BLaER1 treated with 17β-estradiol and CSF1 and Interleukin-3, amounts not matched to agents 10 nM and 100 nM (cell line): ENCODE results near the gene ABCB11.

Source experiments
- H3K27ac ChIP-seq, 11 experiments: shearing (Covaris generic); formaldehyde crosslinking; 2 replicates each; pipeline ENCODE4 v1.8.1; 2022
- H3K27me3 ChIP-seq, 11 experiments: shearing (Covaris generic); formaldehyde crosslinking; 2 replicates each; pipeline ENCODE4 v1.8.1; 2022
- H3K36me3 ChIP-seq, 11 experiments: shearing (Covaris generic); formaldehyde crosslinking; 2 replicates each; pipeline ENCODE4 v1.8.1; 2022
- H3K4me1 ChIP-seq, 10 experiments: shearing (Covaris generic); formaldehyde crosslinking; 2 replicates each; pipeline ENCODE4 v1.8.1; 2022
- H3K4me2 ChIP-seq, 11 experiments: shearing (Covaris generic); formaldehyde crosslinking; 2 replicates each; pipeline ENCODE4 v1.8.1; 2022
- H3K4me3 ChIP-seq, 10 experiments: shearing (Covaris generic); formaldehyde crosslinking; 2 replicates each; pipeline ENCODE4 v1.8.1; 2022
- H3K9ac ChIP-seq, 11 experiments: shearing (Covaris generic); formaldehyde crosslinking; 2 replicates each; pipeline ENCODE4 v1.8.1; 2022
- H3K9me3 ChIP-seq, 11 experiments: shearing (Covaris generic); formaldehyde crosslinking; replicated peaks in 1 of 11; 2 replicates each; pipeline ENCODE4 v1.8.1; 2022
- H4K20me1 ChIP-seq, 11 experiments: shearing (Covaris generic); formaldehyde crosslinking; 2 replicates each; pipeline ENCODE4 v1.8.1; 2022
- Cebpa-rat ChIP-seq, 11 experiments: shearing (Covaris generic); IDR thresholded peaks; 2 replicates each; pipeline ENCODE4 v1.8.1; 2022

The ABCB11 gene

DNA sequence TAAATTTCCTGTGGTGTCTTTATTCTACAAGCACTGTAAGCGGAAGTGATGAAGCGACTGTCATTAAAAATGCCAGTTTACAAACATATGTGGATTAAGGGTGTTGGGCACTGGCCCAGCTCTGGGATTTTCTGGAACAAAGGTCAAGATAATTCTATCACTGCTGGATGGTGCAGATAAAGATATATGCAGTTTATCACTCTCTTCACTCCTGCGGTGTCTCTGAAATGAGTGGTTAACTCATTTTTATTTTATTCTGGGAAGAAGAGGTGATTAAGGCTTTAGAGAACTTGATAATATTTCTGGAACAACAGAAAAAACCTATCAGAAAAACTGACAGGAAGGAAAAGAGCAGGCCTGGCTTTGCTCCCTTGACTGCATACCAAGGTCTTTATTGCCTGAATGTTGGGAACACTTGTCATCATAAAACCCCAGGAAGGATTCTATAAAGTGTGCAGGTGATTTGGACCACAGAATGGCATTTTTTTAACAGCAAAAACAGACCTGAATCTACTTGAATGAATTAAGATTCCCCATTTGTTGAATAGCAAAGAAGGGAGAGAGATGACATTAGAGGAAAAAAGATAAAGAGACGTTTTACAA, 32.4 kb downstream of the ABCB11 start:
- no peak overlapping the region for H3K9ac ChIP-seq
- H3K36me3 ChIP-seq = no peaks in the 10 kb centered on the region
- peaks cover 0 to 9% (median 0%) of the 10 kb centered on the region in 11 experiments; a peak in 7 of 22 replicates for H3K9me3 ChIP-seq

DNA sequence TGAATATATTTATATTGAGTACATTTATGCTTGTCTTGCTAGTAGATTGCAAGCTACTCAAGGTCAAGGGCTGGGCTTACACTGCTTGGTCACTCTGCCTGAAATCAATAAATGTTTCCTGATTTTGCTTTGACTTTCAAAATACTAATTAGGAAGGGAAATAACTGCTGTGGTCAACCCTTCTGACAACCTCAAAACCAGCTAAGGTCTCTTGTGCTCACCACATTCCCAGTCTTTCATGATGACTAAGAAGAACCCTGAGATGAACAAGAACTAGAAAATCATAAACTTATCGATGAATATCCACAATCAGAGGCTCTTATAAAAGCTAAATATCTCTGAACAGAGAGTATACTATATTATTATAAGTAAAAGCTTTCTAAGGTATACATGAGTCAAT, 33.3 kb downstream of the ABCB11 start:
- no peak overlapping the region for H3K9ac ChIP-seq
- H3K4me1 ChIP-seq = peaks cover 0 to 35% (median 0%) of the 10 kb centered on the region in 10 experiments; a peak in 8 of 20 replicates
- TF ChIP-seq Cebpa-rat (IDR thresholded peaks at IDR 0.05) = no peak
- peak overlapping the region in 2 of 11 experiments; percentile 17; a peak in 2 of 22 replicates for H3K4me2 ChIP-seq
- no peak overlapping the region for H3K4me3 ChIP-seq
- no peaks in the 10 kb centered on the region for H3K36me3 ChIP-seq
- H3K27me3 ChIP-seq = peaks cover 0 to 58% (median 0%) of the 10 kb centered on the region in 11 experiments; a peak in 5 of 22 replicates
- no peak overlapping the region for H3K27ac ChIP-seq
- no peaks in the 10 kb centered on the region; a peak in 1 of 22 replicates for H3K9me3 ChIP-seq
- H4K20me1 ChIP-seq = no peaks in the 10 kb centered on the region

More for the DNA sequence above, 32.4 kb downstream of the ABCB11 start:
- no peak for TF ChIP-seq Cebpa-rat (IDR thresholded peaks at IDR 0.05)
- Histone ChIP-seq H3K27ac (no peak overlapping the region), H3K4me3 (no peak overlapping the region), H3K4me1 (peaks cover 0 to 26% (median 0%) of the 10 kb centered on the region in 10 experiments; a peak in 4 of 20 replicates), H4K20me1 (no peaks in the 10 kb centered on the region), H3K27me3 (peaks cover 0 to 61% (median 0%) of the 10 kb centered on the region in 11 experiments; a peak in 6 of 22 replicates), H3K4me2 (no peak overlapping the region)

DNA sequence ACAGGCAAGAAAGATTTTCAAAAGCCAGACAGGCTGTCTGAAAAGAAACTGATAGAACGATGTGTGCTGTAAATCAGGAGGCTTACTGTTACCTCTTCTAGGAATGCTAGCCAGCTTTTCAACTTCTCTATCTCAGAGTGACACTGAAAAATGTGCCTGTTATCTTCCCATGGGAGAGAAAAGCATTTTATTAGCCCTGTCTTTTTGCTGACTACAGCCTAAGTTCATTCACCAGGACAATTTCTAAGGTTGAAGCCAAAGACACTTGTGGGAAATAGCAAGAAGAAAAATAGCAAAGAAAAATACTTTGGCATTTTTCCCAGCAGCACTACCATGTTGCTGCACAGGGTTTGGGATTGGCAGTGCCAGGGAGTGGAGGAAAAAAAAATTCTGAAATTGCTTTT, 34.0 kb downstream of the ABCB11 start:
- H3K27me3 ChIP-seq = peaks cover 0 to 58% (median 0%) of the 10 kb centered on the region in 11 experiments; a peak in 5 of 22 replicates
- peaks cover 0 to 36% (median 0%) of the 10 kb centered on the region in 10 experiments; a peak in 8 of 20 replicates for H3K4me1 ChIP-seq
- no peaks in the 10 kb centered on the region for H3K36me3 ChIP-seq
- TF ChIP-seq Cebpa-rat (IDR thresholded peaks at IDR 0.05) = no peak
- H4K20me1 ChIP-seq = no peaks in the 10 kb centered on the region
- H3K4me2 ChIP-seq = no peak overlapping the region; a peak in 1 of 22 replicates
- H3K9me3 ChIP-seq = no peaks in the 10 kb centered on the region
- H3K27ac ChIP-seq = no peak overlapping the region
- H3K9ac ChIP-seq = no peak overlapping the region
- H3K4me3 ChIP-seq = no peak overlapping the region

DNA sequence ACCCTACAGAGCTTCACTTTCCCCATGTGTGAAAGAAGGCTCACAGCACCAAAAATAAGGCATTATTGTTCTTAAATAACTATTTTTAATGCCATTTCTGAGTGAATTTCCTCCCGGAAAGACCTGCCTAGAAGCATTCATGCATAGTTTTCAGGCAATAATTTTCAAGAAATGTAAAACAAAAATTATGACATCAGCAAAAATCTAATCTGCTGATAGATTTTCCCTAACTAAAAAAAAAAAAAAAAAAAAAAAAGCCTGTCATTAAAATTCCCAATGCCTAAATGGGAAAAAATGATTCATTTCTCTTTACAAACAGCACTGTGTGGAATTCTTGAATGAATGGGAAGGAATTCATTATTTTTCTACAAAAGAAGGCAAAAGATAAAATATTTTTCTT, 35.4 kb downstream of the ABCB11 start:
- Histone ChIP-seq H3K36me3 (no peaks in the 10 kb centered on the region), H3K4me1 (peaks cover 0 to 28% (median 0%) of the 10 kb centered on the region in 10 experiments; a peak in 8 of 20 replicates), H3K9me3 (no peaks in the 10 kb centered on the region), H3K27me3 (peaks cover 0 to 50% (median 0%) of the 10 kb centered on the region in 11 experiments; a peak in 5 of 22 replicates), H4K20me1 (no peaks in the 10 kb centered on the region), H3K27ac (no peak overlapping the region), H3K4me3 (no peak overlapping the region), H3K4me2 (no peak overlapping the region), H3K9ac (no peak overlapping the region)
- TF ChIP-seq Cebpa-rat (IDR thresholded peaks at IDR 0.05) = no peak

DNA sequence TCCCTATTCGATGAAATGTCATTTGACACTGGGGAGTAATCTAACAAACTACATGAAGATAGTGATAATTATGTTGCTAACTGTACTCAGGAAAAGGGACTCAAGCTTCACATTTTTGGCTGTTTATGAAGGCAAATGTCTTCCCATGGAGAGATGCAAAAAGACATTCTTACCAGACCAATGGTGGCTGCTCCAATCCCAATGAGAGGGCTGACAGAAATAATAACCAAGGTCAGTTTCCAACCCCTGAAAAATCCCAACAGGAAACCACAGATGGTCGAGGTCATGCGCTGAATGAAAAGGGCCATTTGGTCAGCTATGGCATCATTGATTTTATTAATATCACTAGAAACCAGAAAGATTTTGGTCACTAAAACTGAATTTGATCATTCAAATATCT, 37.6 kb downstream of the ABCB11 start:
- peak overlapping the region in 3 of 11 experiments; percentile 4 to 61 (median 13); a peak in 2 of 22 replicates for H3K4me2 ChIP-seq
- H3K4me3 ChIP-seq = no peak overlapping the region
- H4K20me1 ChIP-seq = no peaks in the 10 kb centered on the region
- no peak overlapping the region for H3K27ac ChIP-seq
- no peaks in the 10 kb centered on the region for H3K9me3 ChIP-seq
- TF ChIP-seq Cebpa-rat (IDR thresholded peaks at IDR 0.05) = no peak
- H3K9ac ChIP-seq = no peak overlapping the region
- H3K36me3 ChIP-seq = no peaks in the 10 kb centered on the region
- peaks cover 0 to 33% (median 0%) of the 10 kb centered on the region in 11 experiments; a peak in 4 of 22 replicates for H3K27me3 ChIP-seq
- peaks cover 0 to 28% (median 0%) of the 10 kb centered on the region in 10 experiments; a peak in 8 of 20 replicates for H3K4me1 ChIP-seq

DNA sequence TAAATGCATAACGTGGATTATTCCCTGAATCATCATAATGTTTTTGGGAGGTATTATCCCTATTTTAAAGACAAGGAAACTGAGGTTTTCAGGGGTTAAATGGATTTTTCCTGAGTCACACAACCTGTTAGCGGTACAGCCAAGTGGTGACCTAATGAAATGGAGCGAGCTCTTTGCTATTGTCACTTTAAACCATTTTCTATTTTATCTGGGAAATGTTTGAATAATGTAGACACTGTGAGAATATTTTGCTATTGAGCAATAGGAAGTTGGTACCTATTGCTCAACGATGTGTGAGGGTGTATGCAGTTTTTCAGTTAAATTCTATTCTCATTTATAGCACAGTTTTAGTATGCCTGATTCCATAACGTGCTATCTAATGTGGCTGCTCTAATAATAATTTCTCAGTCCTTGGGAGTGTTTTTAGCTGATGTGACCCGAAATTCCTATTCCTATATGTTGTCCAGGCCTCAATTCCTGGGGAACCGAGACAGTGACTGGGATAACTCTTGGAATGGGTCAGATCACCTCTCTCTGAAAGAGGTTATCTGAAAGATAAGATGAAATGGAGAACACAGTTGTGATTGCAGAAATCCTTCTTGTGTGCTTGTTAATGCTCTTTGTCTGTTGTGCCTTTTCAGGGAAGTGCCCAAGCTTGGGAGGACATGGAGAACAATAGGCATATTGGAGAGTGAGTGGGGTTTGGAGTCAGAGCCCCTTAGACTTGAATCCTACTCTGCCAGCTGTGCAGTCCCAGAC, 38.4 kb downstream of the ABCB11 start:
- Histone ChIP-seq H3K4me2 (peak overlapping the region in 5 of 11 experiments; percentile 12 to 71 (median 61); a peak in 8 of 22 replicates), H3K27ac (no peak overlapping the region), H3K36me3 (no peaks in the 10 kb centered on the region), H3K27me3 (peaks cover 0 to 32% (median 0%) of the 10 kb centered on the region in 11 experiments; a peak in 4 of 22 replicates), H4K20me1 (no peaks in the 10 kb centered on the region), H3K4me1 (peaks cover 0 to 23% (median 0%) of the 10 kb centered on the region in 10 experiments; a peak in 8 of 20 replicates), H3K9ac (no peak overlapping the region), H3K4me3 (no peak overlapping the region), H3K9me3 (no peaks in the 10 kb centered on the region)
- peak in 1 of 11 experiments; percentile 33; a peak in 1 of 22 replicates for TF ChIP-seq Cebpa-rat (IDR thresholded peaks at IDR 0.05)

DNA sequence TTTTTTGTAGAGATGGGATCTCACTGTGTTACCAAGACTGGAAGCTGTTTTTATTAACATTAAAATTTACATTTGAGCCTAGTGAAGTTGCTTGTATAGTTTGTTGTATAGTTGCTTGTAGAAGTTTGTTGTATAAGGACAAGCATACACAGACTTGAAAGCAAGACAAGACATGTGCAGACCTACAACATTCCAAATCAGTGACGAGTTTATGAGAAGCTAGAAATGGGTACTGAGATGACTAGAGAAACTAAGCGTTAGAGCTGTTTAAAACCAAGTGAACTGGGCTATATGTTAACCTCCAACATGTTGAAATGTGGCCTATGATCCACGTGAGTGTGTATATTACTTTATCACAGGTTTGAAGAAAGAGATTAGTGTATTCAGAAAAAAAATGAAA, 39.1 kb downstream of the ABCB11 start:
- Histone ChIP-seq H3K4me3 (no peak overlapping the region), H3K27me3 (peaks cover 0 to 25% (median 0%) of the 10 kb centered on the region in 11 experiments; a peak in 4 of 22 replicates)

DNA sequence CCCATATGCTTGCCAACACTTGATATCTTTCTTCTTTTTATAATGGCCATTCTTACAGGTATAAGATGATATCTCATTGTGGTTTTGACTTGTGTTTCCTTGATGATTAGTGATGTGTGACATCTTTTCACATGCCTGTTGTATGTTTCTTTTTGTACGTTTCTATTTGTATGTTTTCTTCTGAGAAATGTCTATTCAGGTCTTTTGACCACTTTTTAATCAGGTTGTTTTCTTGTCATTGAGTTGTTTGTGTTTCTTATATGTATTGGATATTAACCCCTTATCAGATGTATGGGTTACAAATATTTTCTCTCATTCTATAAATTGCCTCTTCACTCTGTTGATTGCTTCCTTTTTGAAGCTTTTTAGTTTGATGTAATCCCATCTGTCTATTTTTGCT, 42.4 kb downstream of the ABCB11 start:
- no peaks in the 10 kb centered on the region for H3K36me3 ChIP-seq
- H3K4me2 ChIP-seq = no peak overlapping the region
- H4K20me1 ChIP-seq = no peaks in the 10 kb centered on the region
- no peak overlapping the region for H3K9ac ChIP-seq
- no peak for TF ChIP-seq Cebpa-rat (IDR thresholded peaks at IDR 0.05)
- H3K27ac ChIP-seq = no peak overlapping the region
- H3K4me1 ChIP-seq = peaks cover 0 to 17% (median 0%) of the 10 kb centered on the region in 10 experiments; a peak in 8 of 20 replicates
- no peak overlapping the region for H3K4me3 ChIP-seq
- peaks cover 0 to 5% (median 0%) of the 10 kb centered on the region in 11 experiments; a peak in 1 of 22 replicates for H3K27me3 ChIP-seq
- no peaks in the 10 kb centered on the region for H3K9me3 ChIP-seq

More for the DNA sequence above, 39.1 kb downstream of the ABCB11 start:
- Histone ChIP-seq H3K4me1 (peaks cover 0 to 17% (median 0%) of the 10 kb centered on the region in 10 experiments; a peak in 8 of 20 replicates), H4K20me1 (no peaks in the 10 kb centered on the region), H3K9me3 (no peaks in the 10 kb centered on the region), H3K4me2 (0 out of 22 replicates have a peak overlapping the region, but pooled peaks of 1 of the 11 experiments have one; percentile 61), H3K9ac (no peak overlapping the region), H3K27ac (no peak overlapping the region), H3K36me3 (no peaks in the 10 kb centered on the region)
- TF ChIP-seq Cebpa-rat (IDR thresholded peaks at IDR 0.05) = no peak

DNA sequence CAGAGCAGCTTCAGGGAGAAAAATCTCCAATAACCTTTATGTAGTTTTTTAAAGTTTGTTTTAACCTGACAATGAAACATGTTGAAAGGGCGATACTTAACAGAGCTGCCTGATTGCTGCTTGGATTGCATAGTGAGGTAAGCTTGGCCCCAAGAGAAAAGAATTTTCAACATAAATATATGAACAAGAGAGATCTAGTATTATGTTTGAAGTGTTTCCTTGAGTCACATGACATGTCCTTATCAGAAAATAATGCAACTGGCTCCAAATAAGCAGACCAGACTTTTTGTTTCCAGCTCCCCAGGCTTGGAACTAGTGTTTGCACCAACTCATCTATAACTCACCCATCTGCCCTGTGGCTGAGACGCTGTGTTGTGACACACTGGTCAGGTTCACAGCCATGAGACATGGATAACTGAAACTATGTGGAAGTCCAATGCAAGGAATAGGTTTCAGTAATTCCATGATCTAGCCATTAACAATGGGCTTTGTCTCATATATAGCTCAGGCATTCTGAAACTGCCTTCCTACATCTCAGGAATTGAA, 44.7 kb downstream of the ABCB11 start:
- H3K4me2 ChIP-seq = no peak overlapping the region
- no peaks in the 10 kb centered on the region for H4K20me1 ChIP-seq
- no peak for TF ChIP-seq Cebpa-rat (IDR thresholded peaks at IDR 0.05)
- no peak overlapping the region for H3K27ac ChIP-seq
- no peaks in the 10 kb centered on the region for H3K9me3 ChIP-seq
- H3K9ac ChIP-seq = no peak overlapping the region
- no peaks in the 10 kb centered on the region for H3K36me3 ChIP-seq
- no peak overlapping the region for H3K4me3 ChIP-seq
- 0 out of 22 replicates have a peak, but pooled peaks cover 0 to 3% (median 0%) of the 10 kb centered on the region in 11 experiments for H3K27me3 ChIP-seq
- H3K4me1 ChIP-seq = no peaks in the 10 kb centered on the region
